IPS-15b (cell line): ENCODE data around the gene BCL6B.
A peak's percentile ranks its signal among the peaks of the same experiment; 100 is the strongest.

ENCODE experiments used
- H3K27me3 ChIP-seq: one replicate; pipeline ENCODE4 v1.6.1; 2013; ENCODE audit warnings: low read length; ENCODE audit not compliant: control insufficient read depth, insufficient read depth
- H3K36me3 ChIP-seq: one replicate; pipeline ENCODE4 v1.6.1; 2013; ENCODE audit warnings: low read length; ENCODE audit not compliant: control insufficient read depth, insufficient read depth
- H3K4me1 ChIP-seq: one replicate; pipeline ENCODE4 v1.6.1; 2013; ENCODE audit warnings: mild to moderate bottlenecking, low read length; ENCODE audit not compliant: control insufficient read depth, insufficient read depth
- H3K4me3 ChIP-seq: one replicate; pipeline ENCODE4 v1.5.1; 2013; ENCODE audit warnings: low read depth, low read length
- H3K9ac ChIP-seq: one replicate; pipeline ENCODE4 v1.6.1; 2013; ENCODE audit warnings: low read depth, mild to moderate bottlenecking, low read length
- H3K9me3 ChIP-seq: one replicate; pipeline ENCODE4 v1.6.1; 2013; ENCODE audit warnings: mild to moderate bottlenecking, low read length; ENCODE audit not compliant: control insufficient read depth, insufficient read depth

Gene BCL6B

GRCh38 chr17:7021993-7022778, 664 bp upstream of the BCL6B start:
- Histone ChIP-seq H3K27me3 (peaks cover 36% of the 10 kb centered on the region), H3K36me3 (peaks cover 6% of the 10 kb centered on the region), H3K4me1 (peaks cover 3% of the 10 kb centered on the region), H3K9me3 (no peaks in the 10 kb centered on the region), H3K4me3 (peak overlapping the region; percentile 79), H3K9ac (peak overlapping the region; percentile 37)

- peaks cover 36% of the 10 kb centered on the region for H3K27me3 ChIP-seq
- H3K9ac ChIP-seq: peak overlapping the region; percentile 37
- no peaks in the 10 kb centered on the region for H3K9me3 ChIP-seq
- peaks cover 3% of the 10 kb centered on the region for H3K4me1 ChIP-seq
- H3K4me3 ChIP-seq: peak overlapping the region; percentile 81
- H3K36me3 ChIP-seq: peaks cover 3% of the 10 kb centered on the region
Measured at GRCh38 chr17:7023576-7024401, 939 bp downstream of the BCL6B start.

GRCh38 chr17:7024402-7024785, 1.5 kb downstream of the BCL6B start:
- H3K36me3 ChIP-seq: peaks cover 3% of the 10 kb centered on the region

GRCh38 chr17:7025245-7025644, 2.4 kb downstream of the BCL6B start:
- Histone ChIP-seq H3K36me3 (peaks cover 3% of the 10 kb centered on the region), H3K9ac (no peak overlapping the region), H3K9me3 (no peaks in the 10 kb centered on the region), H3K27me3 (peaks cover 34% of the 10 kb centered on the region), H3K4me3 (no peak overlapping the region), H3K4me1 (peaks cover 1% of the 10 kb centered on the region)

More at GRCh38 chr17:7024402-7024785, 1.5 kb downstream of the BCL6B start:
- peaks cover 36% of the 10 kb centered on the region for H3K27me3 ChIP-seq
- no peak overlapping the region for H3K9ac ChIP-seq
- H3K9me3 ChIP-seq: no peaks in the 10 kb centered on the region
- H3K4me1 ChIP-seq: peaks cover 3% of the 10 kb centered on the region
- H3K4me3 ChIP-seq: no peak overlapping the region

- Histone ChIP-seq H3K4me3 (no peak overlapping the region), H3K4me1 (no peaks in the 10 kb centered on the region), H3K27me3 (peaks cover 21% of the 10 kb centered on the region), H3K36me3 (peaks cover 3% of the 10 kb centered on the region), H3K9ac (no peak overlapping the region), H3K9me3 (no peaks in the 10 kb centered on the region)
Measured at GRCh38 chr17:7026471-7027115, 3.7 kb downstream of the BCL6B start.

GRCh38 chr17:7027335-7027734, 4.5 kb downstream of the BCL6B start:
- H3K27me3 ChIP-seq: peaks cover 17% of the 10 kb centered on the region
- H3K9ac ChIP-seq: no peak overlapping the region
- H3K4me1 ChIP-seq: no peaks in the 10 kb centered on the region
- no peaks in the 10 kb centered on the region for H3K9me3 ChIP-seq
- H3K36me3 ChIP-seq: peaks cover 3% of the 10 kb centered on the region
- H3K4me3 ChIP-seq: no peak overlapping the region

- Histone ChIP-seq H3K9me3 (no peaks in the 10 kb centered on the region), H3K9ac (no peak overlapping the region), H3K4me3 (no peak overlapping the region), H3K36me3 (no peaks in the 10 kb centered on the region), H3K27me3 (peaks cover 6% of the 10 kb centered on the region), H3K4me1 (no peaks in the 10 kb centered on the region)
Measured at GRCh38 chr17:7029096-7029495, 6.2 kb downstream of the BCL6B start.

- Histone ChIP-seq H3K4me1 (no peaks in the 10 kb centered on the region), H3K4me3 (no peak overlapping the region), H3K9me3 (no peaks in the 10 kb centered on the region), H3K36me3 (no peaks in the 10 kb centered on the region), H3K9ac (no peak overlapping the region), H3K27me3 (peaks cover 3% of the 10 kb centered on the region)
Measured at GRCh38 chr17:7029659-7030058, 6.8 kb downstream of the BCL6B start.

GRCh38 chr17:7034955-7035590, 12.2 kb downstream of the BCL6B start:
- H3K4me1 ChIP-seq: peaks cover 8% of the 10 kb centered on the region
- peak overlapping the region; percentile 76 for H3K9ac ChIP-seq
- H3K4me3 ChIP-seq: peak overlapping the region; percentile 80
- peaks cover 5% of the 10 kb centered on the region for H3K27me3 ChIP-seq
- H3K9me3 ChIP-seq: no peaks in the 10 kb centered on the region
- no peaks in the 10 kb centered on the region for H3K36me3 ChIP-seq

GRCh38 chr17:7035591-7036368, 12.9 kb downstream of the BCL6B start, which contains the start of gene SLC16A13:
SLC16A13 (plus strand) TSS chr17:7036015; CDS start chr17:7036383, 368 bp downstream.
- H3K9me3 ChIP-seq: no peaks in the 10 kb centered on the region
- H3K9ac ChIP-seq: peak within 1 kb of the TSS; percentile 83
- no peaks in the 10 kb centered on the region for H3K36me3 ChIP-seq
- peaks cover 5% of the 10 kb centered on the region for H3K27me3 ChIP-seq
- peaks cover 8% of the 10 kb centered on the region for H3K4me1 ChIP-seq
- peak within 1 kb of the TSS; percentile 80 for H3K4me3 ChIP-seq
